Measurements from ENCODE around the gene C11orf52.

C11orf52 gene

DNA sequence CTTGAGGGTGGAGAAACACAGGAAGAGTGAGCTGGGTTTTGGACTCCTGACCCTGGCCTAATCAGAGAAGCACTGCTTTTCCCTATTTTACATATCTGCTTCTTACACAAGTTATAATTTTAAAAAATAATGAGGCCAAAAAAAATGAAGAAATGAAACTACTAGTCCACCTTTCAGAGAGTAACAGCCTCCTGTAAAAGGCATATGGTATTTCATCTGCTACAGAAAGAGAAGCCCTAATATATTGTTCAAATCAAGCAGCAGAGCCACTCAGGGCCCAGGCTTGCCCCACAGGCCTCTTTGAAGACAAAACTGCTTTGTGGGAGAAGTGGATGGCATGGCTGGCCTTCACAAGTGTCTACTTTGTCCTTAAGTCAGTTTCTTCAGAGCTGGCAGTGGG, 28.4 kb downstream of the C11orf52 start:
- TF ChIP-seq CTCF (IDR thresholded peaks at IDR 0.05; ENCODE audit: insufficient read depth, missing control alignments): no peak
- DNase-seq (ENCODE audit: insufficient read length, low spot score) (no peak), FAIRE-seq (no peak)

GRCh38 chr11:111949519-111950426, 31.1 kb downstream of the C11orf52 start:
- no peak for TF ChIP-seq CTCF (IDR thresholded peaks at IDR 0.05; ENCODE audit: insufficient read depth, missing control alignments)
- no peak for FAIRE-seq
- no peak for DNase-seq (ENCODE audit: insufficient read length, low spot score)

- TF ChIP-seq CTCF (IDR thresholded peaks at IDR 0.05; ENCODE audit: insufficient read depth, missing control alignments): no peak
- DNase-seq (ENCODE audit: insufficient read length, low spot score): no peak
- no peak for FAIRE-seq
These were observed 32.9 kb downstream of the C11orf52 start for GRCh38 chr11:111951565-111951964.

DNA sequence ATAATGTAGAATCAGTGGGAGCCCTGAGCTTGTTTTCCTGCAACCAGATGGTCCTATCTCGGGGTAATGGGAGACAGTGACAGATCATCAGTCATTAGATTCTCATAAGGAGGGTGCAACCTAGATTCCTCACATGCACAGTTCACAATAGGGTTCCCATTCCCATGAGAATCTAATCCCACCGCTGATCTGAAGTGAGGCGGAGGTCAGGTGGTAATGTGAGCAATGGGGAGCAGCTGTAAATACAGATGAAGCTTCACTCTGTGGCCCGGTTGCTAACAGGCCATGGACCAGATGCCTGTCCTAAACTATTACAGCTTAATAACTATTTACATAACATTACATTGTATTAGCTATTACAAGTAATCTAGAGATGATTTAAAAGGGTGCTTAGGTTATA, 35.4 kb downstream of the C11orf52 start:
- DNase-seq (ENCODE audit: insufficient read length, low spot score): no peak
- FAIRE-seq: no peak
- no peak for TF ChIP-seq CTCF (IDR thresholded peaks at IDR 0.05; ENCODE audit: insufficient read depth, missing control alignments)

- DNase-seq (ENCODE audit: insufficient read length, low spot score) (no peak), FAIRE-seq (no peak)
- TF ChIP-seq CTCF (IDR thresholded peaks at IDR 0.05; ENCODE audit: insufficient read depth, missing control alignments): no peak
These were observed 39.1 kb downstream of the C11orf52 start for GRCh38 chr11:111957663-111958444.

DNA sequence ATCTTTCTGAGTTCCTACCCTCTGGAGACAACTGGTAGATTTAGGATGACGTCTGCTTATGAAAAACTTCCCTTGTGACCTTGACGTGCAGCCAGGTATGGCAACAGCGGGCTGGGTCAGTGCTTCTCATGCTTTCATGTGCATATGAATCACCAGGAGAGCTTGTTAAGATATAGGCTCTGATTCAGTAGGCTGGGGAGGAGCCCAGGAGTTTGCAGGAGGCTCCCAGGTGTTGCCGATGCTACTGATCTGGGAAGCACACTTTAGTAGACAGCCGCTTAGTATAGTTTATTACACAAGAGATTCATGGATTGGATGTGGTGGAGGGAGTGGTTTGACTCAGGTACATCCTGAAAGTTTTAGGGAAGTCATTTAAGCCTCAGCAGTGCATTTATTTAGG, 42.2 kb downstream of the C11orf52 start:
- no peak for FAIRE-seq
- no peak for DNase-seq (ENCODE audit: insufficient read length, low spot score)
- TF ChIP-seq CTCF (IDR thresholded peaks at IDR 0.05; ENCODE audit: insufficient read depth, missing control alignments): no peak
